ENCODE data around the gene FANCC.

The FANCC gene

DNA sequence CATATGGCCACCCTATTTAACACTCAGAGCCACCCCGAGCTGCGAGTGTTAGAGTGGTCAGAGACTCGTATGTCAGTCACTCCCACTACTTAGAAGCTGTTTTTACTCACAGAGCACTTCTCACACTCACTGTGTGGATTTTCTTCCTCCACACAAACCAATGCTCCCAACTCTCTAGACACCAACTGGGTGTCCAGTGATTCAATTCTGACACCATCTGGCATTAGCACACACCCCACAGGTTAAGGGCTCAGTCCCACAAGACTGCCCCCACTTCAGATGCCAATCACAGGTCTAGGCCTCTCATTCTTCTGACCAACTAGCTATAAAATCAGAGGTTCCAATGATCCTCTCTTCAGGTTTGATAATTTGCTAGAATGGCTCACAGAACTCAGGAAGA, 174.8 kb downstream of the FANCC start:
- no peak for DNase-seq (ENCODE audit: low spot score)

- no peak for DNase-seq (ENCODE audit: low spot score)
These were observed 175.2 kb downstream of the FANCC start for GRCh38 chr9:95142315-95142714.

DNA sequence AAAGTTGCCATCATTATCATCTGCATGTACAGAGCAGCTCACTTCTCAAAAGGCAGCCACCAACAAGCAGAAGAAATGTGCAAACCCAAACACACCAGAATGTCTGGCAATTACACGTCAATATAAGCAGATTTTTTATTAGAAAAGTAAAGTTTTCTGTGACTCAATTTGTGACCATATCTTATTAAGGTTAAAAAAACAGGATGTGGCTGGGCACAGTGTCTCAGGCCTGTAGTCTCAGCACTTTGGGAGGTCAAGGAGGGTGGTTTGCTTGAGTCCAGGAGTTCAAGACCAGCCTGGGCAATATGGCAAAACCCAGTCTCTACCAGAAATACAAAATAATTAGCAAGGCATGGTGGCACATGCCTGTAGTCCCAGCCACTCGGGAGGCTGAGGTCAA, 176.7 kb downstream of the FANCC start:
- no peak for DNase-seq (ENCODE audit: low spot score)

GRCh38 chr9:95139126-95139525, 178.4 kb downstream of the FANCC start:
- DNase-seq (ENCODE audit: low spot score): no peak

GRCh38 chr9:95138474-95138873, 179.0 kb downstream of the FANCC start:
- DNase-seq (ENCODE audit: low spot score): no peak

- no peak for DNase-seq (ENCODE audit: low spot score)
These were observed 179.8 kb downstream of the FANCC start for GRCh38 chr9:95137587-95138145.

GRCh38 chr9:95135756-95136155, 181.8 kb downstream of the FANCC start:
- no peak for DNase-seq (ENCODE audit: low spot score)

DNA sequence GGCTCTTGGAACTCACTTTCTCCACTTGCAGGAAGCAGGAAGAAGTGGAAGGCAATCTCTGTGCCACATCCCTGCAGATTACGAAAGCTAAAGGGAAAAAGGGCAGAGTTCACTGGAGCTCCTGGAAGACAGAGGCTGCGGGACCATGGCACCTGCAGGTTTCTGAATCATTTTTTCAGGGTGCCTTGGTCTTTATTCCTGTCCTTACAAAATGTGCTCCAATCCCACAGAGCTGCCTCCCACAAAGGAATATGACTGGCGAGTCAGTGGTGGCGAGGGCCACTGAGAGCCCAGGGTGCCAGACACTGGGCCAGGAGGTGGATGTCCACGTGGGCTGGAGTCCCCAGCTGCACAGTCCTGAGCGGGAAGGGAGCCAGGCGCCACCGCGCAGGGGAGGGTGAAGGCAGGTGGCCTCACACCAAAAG, 183.0 kb downstream of the FANCC start:
- no peak for DNase-seq (ENCODE audit: low spot score)

GRCh38 chr9:95133325-95133705, 184.2 kb downstream of the FANCC start:
- peak; percentile 13 for DNase-seq (ENCODE audit: low spot score)

- DNase-seq (ENCODE audit: low spot score): no peak
These were observed 184.9 kb downstream of the FANCC start for GRCh38 chr9:95132366-95133324.

- peak; percentile 82 for DNase-seq (ENCODE audit: low spot score)
These were observed 186.2 kb downstream of the FANCC start for GRCh38 chr9:95131023-95131943.

DNA sequence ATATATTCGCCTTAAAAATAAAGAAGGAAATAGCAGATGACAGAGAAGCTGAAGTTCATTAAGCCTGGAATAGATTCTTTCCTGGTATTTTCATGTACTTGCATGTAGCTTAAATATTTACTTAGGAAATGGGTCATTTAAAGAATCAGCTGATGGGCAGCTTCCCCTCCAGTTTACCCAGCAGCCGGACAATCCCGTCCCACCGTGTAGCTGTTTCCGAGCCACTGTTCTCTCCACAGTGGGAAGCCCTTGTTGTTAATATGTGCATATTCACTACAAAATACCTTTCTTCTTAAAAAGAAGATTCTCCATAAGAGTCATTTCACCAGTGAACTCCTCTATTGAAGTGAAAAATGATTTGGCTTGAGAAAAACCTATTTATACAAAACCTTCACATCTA, 187.0 kb downstream of the FANCC start:
- DNase-seq (ENCODE audit: low spot score): no peak

GRCh38 chr9:95129476-95130291, 187.8 kb downstream of the FANCC start:
- no peak for DNase-seq (ENCODE audit: low spot score)

GRCh38 chr9:95128177-95128524, 189.4 kb downstream of the FANCC start:
- peak; percentile 52 for DNase-seq (ENCODE audit: low spot score)

GRCh38 chr9:95127249-95128176, 190.0 kb downstream of the FANCC start:
- peak; percentile 67 for DNase-seq (ENCODE audit: low spot score)

- DNase-seq (ENCODE audit: low spot score): no peak
These were observed 190.8 kb downstream of the FANCC start for GRCh38 chr9:95126739-95127138.

- no peak for DNase-seq (ENCODE audit: low spot score)
These were observed 191.9 kb downstream of the FANCC start for GRCh38 chr9:95125652-95126051.

DNA sequence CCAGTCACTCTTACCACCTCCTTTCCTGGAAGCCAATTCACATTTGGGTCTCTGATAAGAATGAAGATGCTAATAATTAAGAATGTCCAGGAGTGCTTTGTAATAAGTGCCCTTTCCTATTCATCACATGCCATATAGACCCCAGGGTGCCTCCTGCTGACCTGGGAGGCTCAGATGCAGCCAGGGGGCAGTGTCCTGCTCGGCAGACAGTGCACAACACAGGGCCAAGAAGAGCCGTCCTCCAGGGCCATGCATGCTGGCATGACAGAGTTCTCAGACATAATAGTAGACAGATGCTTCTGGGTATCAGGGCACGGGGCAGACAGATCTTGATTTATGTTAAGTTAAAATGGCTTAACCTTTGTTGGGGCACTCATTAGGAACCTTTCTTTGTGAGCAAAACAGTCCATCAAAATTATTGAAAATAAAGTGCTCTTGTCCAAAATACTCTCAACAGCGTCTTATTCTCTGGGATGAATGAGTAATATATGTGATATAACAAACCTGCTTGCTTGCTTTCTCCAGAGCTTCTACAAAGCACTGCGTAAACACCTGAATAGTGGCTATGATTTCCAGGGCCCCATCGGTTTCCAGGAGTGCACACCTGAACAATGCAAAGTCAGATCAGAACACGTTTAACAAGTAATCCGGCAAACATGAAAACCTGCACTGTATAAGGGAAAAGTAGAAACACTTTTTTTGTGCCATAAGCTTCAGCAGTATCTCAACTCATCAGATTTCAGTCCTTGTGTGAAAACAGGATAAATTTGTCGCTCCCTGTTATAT, 192.7 kb downstream of the FANCC start:
- DNase-seq (ENCODE audit: low spot score): no peak

GRCh38 chr9:95120781-95121370, 196.6 kb downstream of the FANCC start:
- DNase-seq (ENCODE audit: low spot score): no peak
